Skin of body (tissue), 2 donors: Measurements from ENCODE around the gene EPHB4. TPM values are rescaled to one million over a fixed set of nuclear protein-coding genes. Genes with fewer than 3 reads are reported as not detected.

Experiments
- DNase-seq: peaks from one replicate; lab custom pipeline; 2025; lab: John Stamatoyannopoulos, UW
- total RNA-seq: library from RNA; depleted of rRNA; stranded (reverse); fragments of >200 nt; gene quantifications from one replicate; pipeline ENCODE4 v1.2.3, GENCODE V29; 2014

EPHB4 gene
- total RNA-seq, 1 donor from 2014 or later = 54.6 TPM

DNA sequence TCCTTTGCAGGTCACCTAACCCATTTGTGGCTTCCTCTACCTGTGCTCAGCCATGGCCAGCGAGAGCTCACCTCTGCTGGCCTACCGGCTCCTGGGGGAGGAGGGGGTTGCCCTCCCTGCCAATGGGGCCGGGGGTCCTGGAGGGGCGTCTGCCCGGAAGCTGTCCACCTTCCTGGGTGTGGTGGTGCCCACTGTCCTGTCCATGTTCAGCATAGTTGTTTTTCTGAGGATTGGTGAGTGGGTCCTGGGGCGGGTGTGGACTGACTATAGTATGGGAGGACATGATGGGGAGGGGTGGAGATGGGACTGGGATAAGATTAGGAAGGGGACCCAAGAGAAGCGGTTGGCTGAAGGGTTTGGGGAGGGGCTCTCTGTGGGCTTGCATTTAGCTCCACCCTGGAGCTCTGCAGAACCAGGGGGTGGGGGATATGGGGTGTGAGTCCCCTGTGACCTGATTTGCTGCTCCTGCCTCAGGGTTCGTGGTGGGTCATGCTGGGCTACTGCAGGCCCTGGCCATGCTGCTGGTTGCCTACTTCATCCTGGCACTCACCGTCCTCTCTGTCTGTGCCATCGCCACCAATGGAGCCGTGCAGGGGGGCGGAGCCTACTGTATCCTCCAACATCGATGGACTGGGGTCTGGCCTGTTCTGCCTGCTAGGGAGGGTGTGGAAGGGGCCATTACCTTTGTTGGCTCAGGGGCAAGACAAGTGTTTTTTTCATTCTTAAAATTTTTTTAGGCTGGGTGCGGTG lies 27.0 kb upstream of the EPHB4 start:
- DNase-seq = no peak

DNA sequence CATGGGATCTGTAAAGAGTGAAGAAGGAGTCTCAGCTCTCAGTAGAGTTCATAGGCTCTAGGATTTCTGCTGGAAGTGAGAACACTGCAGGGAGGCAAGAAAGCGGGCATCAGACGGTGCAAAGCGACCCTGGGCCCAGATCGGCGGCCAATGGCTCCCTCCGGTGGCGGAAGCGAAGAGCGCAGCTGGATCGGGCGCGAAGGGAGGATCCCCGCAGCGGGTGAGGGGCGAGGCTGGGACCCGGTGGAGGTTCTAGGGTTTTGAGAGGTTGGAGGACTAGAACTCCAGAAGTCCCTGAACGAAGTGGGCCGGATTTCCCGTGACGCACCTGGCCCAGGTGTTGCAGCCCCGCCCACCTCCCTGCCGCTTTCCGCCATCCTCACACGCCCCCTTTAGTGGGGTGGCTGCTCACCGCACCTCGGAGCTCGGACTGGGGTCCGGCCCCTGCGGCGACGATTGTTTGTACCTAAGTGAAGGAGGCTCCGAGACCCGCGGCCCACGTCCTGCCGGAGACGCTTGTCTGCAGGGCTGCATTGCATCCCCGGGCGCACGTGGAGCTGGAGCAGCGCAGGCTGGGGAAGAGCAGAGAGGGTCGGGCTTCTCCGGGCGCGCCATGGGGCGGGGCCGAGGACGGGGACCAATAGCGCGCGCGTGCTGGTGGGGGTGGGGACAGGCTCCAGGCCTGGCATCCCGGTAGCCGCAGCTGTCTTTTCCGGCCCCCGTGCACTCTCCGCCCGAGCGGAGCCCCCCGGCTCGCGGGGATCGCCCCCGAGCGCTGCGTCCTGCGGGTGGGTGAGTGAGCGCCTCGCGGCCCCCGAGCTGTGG lies 24.9 kb upstream of the EPHB4 start, which contains the start of gene SLC12A9:
Gene SLC12A9 (plus strand): TSS at position 666 of the 825 bp plus-strand sequence. CDS start 1,485 bp downstream, outside the sequence.
- peak; percentile 86 for DNase-seq

DNA sequence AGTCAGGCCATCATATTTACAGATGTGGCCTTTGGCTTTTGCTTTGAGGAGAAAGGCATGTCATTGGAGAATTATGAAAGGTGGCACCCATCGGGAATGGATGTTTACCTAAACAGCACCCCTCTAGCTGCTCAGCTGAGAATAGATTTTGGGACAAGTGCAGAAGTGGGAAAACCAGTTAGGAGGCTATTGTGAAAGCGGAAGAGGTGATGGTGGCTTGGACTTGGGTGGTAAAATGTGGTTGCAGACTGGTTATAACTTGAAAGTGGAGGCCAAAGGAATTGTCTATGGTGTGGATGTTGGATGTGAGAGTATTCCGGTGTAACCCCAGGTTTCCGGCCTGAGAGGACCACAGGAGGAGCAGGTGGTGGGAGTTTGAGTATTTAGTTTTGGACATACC lies 20.0 kb upstream of the EPHB4 start:
- DNase-seq = no peak

DNA sequence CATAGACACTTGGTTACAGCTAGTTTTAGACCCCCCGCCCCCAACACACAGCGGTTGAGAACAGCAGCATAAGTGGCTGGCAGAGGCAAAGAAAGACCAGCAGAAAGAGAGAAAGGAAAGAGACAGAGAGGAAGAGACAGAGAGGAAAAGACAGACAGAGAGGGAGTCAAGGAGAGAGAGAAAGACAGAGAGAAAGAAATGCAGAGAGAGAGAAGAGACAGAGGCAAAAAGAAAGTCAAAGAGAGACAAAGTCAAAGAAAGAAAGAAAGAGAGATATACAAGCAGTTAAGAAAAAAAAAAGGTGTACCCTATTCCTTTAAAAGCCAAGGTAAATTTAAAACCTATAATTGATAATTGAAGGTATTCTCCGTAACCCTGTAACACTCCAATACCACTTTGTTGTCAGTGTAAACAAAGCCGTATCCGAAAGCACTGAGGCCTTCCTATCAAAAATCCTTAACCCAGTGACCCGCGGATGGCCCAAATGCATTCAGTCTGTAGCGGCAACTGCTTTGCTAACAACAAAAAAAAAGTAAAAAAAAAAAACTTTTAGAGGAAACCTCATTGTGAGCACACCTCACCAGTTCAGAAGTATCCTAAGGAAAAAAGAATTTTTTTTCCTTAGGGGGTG lies 13.3 kb upstream of the EPHB4 start:
- no peak for DNase-seq

DNA sequence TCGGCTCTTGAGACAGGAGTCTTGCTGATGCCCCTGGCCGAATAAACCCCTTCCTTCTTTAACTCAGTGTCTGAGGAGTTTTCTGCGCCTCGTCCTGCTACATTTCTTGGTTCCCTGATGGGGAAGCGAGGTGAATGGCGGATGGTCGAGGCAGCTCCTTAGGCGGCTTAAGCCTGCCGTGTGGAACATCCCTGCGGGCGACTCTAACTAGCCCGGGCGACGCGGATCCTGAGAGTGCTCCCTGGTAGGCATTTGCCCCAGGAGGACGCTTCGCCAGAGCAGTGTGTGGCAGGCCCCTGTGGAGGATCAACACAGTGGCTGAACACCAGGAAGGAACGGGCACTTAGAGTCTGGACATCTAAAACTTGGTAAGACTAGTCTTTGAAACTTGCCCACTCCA lies 12.0 kb upstream of the EPHB4 start:
- DNase-seq = no peak

DNA sequence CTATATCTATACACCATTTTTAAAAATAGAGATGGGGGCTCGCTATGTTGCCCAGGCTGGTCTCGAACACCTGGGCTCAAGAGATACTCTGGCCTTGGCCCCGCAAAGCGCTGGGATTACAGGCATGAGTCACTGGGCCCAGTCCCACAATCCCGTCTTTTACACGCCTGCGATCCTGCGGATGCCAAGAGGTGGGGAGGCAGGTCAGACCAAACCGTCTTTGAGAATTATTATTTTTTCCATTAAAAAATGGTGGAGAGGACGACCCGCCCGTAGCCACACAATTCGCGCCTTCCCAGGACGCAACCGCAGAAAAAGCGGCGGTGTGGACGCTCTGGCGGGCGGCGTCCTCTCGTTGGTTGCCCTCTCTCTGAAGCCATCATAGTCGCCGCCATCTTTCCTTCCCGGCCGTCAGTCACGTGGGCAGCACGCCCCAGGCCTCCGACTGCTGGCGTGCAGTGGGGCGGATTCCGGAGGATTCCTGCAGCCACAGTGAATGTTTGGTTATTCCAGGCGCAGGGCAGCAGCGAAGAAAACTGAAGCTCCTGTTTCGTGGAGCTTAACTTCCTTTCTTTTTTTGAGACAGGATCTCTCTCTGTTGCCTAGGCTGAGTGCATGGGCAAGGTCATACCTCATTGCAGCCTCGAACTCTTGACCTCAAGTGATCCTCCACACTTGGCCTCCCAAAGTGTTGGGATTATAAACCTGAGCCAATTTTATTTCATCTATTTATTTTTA lies 9.9 kb upstream of the EPHB4 start:
- peak; percentile 90 for DNase-seq

DNA sequence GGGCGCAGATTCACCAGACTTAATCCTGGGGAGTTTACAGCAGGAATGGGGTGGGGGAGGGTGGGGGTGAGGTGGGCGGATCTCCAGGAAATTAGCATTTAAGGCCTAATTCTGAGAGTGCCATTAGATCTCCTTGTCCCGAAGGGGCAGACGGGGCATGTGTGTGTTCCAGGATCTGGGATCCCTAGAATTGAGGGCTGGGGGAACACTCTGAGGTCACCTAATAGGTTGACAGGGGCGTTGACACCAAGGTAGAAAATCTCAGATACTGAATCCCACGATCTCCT lies 9.4 kb upstream of the EPHB4 start:
- no peak for DNase-seq

DNA sequence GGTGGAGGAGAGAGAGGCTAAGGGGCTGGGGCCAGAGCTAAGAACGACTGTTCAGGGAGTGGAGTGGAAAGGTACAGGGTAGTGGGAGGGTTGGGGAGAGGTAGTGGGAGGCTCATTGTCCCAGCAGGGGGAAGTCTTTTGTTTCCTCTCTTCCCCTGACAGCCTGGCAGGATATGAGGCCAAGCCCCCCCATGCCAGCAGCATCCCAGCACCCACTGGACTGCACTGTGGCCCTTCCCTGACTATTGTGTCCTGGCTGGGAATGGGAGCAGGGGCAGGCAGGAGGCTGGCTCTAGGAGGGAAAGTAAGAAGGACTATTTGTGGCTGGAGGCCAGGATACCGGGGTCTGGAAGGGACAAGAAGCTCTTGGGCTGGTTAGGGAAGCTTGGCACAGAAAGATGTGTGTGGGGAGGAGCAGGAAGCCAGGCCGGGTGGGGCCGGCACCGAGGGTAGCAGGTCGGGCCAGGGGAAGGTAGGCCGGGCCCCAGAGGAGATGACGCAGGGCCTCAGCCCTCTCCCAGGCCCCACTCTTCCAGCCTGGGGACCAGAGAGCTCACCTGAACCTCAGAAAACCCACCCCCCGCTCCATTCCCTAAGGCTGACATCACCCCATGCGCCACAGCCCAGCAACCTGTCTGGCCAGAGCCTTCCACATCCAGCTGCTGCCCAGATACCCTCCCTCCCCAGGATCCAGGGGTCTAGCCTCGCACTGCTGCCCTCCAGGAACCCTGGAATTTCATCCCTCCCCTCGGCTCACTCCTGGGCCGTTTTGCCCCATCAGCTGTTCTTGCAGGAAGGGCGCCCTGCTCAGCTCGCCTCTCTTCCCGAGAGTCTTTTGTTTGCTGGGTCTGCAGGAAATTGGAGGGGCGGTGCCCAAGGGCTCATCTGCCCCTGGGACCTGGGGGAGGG lies 8.8 kb upstream of the EPHB4 start:
- DNase-seq = peak; percentile 40

DNA sequence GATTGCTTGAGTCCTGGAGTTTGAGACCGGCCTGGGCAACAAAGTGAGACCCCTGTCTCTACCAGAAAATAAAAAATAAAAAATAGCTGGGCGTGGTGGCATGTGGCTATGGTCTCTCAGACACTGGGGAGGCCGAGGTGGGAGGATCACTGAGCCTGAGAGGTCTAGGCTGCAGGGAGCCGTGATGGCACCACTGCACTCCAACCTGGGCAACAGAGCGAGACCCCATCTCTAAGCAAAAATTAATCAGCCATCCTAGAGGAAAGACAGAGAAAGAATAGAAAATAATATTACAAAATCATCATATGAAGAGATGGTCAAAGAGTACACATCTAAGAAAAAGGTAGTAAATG lies 4.9 kb upstream of the EPHB4 start:
- DNase-seq = no peak

DNA sequence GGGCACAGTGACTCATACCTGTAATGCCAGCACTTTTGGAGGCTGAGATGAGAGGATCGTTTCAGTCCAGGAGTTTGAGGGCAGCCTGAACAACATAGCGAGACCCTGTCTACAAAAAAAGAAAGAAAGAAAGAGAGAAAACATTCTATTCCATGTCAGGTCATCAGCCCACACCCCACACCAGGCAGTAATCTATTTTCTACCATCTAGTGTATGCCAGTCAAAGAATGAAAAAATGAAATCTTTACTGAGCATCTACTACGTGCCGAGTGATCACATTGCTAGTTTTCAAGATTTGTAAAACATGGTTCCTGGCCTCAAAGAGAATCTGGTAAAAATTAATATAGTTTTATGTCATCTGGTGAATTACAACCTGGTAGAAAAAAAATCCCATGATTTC lies 3.1 kb upstream of the EPHB4 start:
- no peak for DNase-seq

DNA sequence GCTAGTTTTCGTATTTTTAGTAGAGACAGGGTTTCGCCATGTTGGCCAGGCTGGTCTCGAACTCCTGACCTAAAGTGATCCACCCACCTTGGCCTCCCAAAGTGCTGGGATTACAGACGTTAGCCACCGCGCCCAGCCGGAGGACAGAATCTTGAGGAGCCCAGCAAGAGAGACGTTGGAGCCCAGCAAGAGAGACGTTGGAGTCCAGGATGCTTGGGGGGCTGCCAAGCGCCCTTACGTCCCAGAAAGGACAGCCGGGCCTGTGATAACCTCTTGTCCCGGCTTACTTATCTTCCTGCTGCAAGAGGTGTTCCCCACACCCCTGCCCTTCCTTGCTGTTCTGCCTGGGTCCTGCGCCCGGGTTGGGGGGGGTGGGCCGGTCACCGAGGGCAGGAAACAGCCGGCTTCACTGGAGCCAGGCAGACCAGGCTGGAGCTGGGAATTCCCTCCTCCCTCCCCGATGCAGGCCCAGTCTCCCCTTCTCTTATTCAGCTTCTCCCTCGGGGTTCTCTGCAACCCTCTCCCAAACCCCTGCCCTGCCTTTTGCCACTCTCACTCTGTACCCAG lies 1.9 kb upstream of the EPHB4 start:
- no peak for DNase-seq

DNA sequence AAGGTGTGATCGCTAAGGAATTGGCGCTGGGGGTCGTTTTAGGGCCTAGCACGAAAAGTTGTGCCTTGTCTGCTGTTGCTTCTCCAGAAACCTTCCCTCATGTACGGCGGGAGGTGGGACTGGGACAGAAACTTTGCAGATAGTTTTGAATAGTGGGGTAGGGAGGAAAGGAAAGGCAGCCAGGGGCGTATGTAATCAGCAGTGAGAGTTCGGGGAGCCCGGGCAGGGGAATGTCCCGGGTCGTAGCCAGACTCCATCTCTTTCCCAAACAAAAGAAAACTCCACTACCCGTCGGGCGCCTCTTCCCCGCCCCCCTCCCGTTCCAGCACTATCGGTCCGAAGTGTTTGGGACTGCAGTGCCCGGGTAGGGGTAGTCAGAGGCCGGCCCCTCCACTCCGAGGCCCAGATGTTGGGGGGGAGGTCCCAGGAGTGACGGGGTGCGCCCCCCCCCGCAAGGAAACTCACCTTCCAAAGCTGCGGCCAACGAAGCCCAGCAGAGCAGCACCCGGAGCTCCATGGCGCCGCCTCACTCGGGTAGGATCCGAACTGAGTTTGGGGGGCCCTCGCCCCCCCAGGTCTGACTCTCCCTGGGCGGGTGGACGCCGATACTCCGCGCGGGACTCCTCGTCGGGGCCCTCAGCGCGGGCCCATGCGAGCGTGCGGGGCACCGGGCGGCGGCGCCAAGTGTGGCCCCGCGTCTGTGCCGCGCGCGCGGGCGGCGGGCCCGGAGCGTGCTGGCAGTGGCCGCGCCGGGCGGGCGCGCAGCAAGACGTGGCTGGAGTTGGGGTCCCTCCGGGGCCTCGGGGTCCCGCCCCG lies 601 bp downstream of the EPHB4 start:
- DNase-seq = no peak

DNA sequence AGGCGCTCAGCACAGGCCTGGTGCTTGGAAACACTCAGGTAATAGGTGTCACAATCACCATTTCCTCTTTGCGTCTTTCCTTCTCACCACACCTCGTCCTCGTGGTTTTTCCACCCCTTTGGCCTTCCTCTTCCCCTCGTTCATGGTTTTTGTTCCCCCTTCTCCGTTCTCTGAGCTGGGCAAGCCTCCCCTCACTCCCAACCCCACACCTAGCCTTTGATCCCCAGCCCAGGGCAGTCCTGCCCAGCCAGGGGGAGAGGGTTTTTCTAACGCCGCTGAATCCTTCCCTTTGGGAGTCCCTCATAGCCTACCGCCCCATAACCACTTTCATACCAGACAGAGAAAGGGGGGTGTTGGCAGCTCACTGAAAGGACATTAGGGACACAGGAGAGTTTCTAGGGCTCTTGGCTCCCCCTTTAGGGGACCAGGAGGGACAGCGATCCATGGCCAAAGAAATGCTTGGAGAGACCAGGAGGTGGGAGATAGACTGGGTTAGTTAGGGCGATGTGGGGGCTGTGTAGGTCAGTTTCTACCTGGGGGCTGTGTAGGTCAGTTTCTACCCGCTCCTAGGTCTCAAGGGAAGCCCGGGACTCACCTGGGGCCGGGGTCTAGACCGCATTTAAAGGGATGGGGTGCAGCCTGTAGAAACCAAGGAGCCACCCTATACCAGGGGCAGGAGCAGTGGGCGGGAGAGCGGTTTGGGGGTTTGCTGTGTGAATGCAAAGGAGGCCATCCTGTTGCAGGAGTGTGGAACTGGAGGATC lies 1.4 kb downstream of the EPHB4 start:
- DNase-seq = no peak

DNA sequence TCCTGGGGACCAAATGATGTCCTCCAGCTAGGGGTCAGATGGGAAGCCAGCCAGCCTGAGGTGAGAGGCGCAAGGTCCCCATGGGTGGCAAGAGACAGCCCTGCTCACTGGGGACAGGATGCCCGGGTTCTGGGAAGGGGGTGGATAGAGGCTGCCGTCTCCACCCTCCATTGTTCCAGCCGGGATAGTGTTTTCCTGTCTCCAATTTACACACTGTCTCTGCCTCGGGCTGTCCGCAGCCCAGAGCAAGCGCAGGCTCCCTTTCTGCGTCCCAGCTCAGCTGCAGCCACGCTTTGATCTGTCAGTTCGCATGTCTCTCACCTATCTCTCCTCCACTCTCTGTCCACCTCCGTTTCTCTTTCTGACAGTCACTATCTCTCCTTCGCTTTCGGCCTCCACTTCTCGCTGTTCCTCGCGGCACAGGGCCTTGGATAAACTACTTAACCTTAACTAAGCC lies 2.1 kb downstream of the EPHB4 start:
- DNase-seq = peak; percentile 16

DNA sequence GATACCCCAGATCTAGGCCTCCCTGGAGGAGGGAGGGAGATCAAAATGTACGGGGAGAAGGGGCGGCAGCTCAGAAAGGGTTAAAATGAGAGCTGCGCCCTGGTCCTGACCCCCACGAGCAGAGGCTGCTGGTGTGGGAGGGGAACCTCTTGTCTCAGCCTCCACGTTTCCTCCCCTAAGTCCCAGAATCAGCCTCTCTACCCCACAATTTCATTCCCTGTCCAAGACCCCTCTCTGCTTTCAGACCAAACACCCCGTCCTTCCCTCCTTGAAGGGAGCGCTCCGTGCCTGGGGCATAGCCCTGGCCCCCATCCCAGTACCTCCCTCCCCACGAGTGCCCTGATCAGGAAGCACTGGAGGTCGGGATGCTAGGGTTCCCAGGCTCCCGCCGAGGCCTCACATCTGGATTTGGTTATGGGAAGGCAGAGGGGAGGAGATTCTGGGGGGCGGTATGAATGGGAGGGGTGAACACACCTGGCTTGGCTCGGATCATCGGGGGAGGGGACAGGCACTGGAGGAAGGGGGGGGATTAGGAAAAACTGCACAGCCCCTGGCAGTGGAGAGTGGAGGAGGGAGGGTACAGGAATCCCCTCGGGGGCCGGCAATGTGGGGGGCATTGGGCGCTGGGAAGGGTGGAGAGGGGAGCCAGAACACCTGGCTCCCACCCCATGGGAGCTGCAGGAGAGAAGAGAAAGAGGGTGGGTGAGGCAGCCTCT lies 2.7 kb downstream of the EPHB4 start:
- DNase-seq = no peak

DNA sequence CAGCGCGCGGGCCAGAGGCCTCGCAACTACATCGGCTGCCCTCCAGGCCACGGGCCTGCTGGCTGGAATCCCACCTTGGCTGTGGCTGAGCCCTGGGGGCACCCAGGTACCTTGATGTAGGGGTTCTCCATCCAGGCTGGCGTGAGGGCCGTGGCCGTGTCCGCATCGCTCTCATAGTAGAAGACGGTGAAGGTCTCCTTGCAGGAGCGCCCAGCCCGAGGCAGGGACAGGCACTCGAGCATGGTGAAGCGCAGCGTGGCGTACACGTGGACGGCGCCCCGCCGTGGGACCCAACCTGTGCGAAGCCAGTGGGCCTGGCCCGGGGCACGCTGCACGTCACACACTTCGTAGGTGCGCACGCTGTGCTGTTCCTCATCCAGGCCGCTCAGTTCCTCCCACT lies 3.8 kb downstream of the EPHB4 start:
- DNase-seq = no peak

DNA sequence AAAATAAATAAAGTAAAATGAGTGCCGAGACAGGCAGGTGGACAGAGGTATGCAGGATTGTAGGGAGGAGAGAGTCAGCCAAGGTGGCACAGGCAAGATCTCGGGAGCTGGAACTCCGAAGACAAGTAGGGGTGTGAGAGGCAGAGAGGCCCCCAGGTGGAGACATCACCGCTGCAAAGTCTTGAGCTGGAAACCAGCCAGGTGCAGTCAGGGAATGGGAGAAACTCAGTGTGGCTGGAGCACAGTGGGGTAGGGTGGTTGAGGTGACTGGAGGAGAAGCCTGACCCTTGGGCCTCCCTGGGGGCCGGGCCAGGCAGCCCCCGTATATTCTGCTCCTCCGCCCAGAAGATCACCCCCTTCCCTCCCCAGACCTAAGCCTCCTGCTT lies 4.2 kb downstream of the EPHB4 start:
- no peak for DNase-seq
